Uterus (tissue), 2 donors: ENCODE results near the gene MIPOL1.

Experiments
- CTCF ChIP-seq, 4 experiments: fragments of 200-600 bp in 2 of 4; fragments of 450-650 bp in 2 of 4; sonication (generic) in 2 of 4; IDR thresholded peaks; one replicate each; pipeline ENCODE4 v1.5.1; 2016 to 2019; ENCODE audit warnings: antibody characterized with exemption in 4 of 4, mild to moderate bottlenecking in 2 of 4, moderate library complexity in 1 of 4
- POLR2A ChIP-seq, 2 donors: fragments of 450-650 bp; IDR thresholded peaks; one replicate each; pipeline ENCODE4 v1.6.1; 2016; ENCODE audit warnings: antibody characterized with exemption in 2 of 2, mild to moderate bottlenecking in 1 of 2, moderate library complexity in 1 of 2

DNA sequence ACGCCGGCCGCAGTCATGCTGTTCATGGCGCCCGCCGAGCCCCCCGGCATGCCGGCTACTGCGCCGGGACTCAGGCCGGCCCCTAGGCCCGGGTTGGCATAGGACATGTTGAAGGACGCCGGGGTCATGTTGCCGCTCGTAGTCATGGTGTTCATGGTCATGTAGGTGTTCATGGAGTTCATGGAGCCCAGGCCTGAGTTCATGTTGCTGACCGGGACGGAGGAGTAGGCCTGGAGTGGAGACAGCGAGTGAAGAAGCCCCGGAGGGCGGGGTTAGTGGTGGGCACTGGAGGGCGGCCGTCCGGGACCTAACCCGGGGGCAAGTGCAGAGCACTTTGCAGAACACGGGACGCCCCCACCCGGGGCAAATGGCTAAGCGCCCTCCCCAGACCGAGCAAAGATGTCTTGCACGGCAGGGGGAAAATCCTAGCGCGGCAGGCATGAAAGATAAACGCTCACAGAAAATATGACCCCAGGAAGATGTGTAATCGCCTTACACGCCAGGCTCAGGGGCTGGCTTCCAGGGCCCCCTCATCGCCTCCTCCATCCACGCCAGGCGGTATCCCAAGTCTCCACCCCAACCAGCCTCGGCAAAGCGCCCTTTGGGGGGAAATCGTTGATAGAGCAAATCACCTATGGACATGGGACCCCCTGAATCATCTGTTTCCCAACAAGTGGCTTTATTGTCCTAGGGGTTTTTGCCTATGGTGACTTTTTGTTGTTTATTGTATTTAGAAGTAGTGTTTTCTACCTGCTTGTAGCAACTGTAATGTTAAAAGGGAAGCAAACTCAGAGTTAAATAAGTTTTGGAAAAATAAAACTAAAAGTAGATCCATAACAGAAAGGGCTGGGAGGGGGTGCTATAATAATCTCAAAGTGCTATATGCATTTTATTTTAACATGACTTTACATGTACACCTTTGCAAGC lies 395.0 kb downstream of the MIPOL1 start:
- TF ChIP-seq CTCF (IDR thresholded peaks at IDR 0.05) (no peak), POLR2A (IDR thresholded peaks at IDR 0.05) (no peak)
